CD4-positive, alpha-beta T cell treated with Interleukin-6 for 4 hours (primary cell): Measurements from ENCODE around the gene MAP7D1.

Experiments
- DNase-seq: peaks from one replicate; pipeline ENCODE4 v3.0.0-alpha.2; 2020; ENCODE audit warnings: mixed read lengths

Gene MAP7D1

GRCh38 chr1:36155408-36156328, at the start of gene MAP7D1:
Gene MAP7D1 (plus strand): TSS chr1:36156160. CDS start chr1:36156418, 258 bp downstream.
- DNase-seq = peak; percentile 90

DNA sequence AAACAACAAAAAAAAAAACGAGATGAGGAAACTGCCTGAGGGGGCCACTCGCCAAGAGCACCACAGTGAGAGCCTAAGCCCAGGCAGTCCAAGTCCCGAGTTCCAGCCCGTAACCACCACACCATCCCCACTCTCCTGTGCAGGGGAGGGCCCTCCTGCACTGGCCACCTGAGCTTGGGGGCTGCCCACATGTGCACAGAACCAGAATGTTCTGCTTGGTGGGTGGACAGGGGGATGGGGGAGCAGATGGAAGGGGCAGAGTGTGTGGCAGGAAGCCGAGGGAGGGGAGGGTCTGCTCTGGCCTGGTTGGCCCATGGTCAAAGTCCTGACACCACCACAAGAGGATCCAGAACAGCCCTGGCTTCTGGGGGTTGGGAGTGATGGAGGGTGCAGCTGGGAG, 49.7 kb upstream of the MAP7D1 start:
- no peak for DNase-seq

DNA sequence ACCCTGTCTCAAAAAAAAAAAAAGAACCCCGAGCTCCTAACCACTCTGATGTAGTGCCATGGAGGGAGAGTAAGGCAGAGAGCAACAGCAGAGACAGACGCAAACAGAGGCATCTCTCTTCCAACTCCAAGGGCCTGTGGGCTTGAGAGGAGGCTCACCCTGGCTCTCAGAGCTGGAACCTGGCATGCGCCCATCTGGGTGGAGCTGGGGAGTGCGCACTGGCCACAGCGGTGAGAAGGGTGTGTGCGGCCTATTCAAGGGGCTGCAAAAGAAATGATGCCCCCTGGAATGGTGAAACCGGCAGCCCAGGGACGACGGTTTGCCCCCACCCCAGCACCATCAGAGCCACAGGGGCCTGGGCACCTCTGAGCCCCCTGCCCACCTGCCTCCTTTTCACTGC, 48.6 kb upstream of the MAP7D1 start:
- DNase-seq = no peak

DNA sequence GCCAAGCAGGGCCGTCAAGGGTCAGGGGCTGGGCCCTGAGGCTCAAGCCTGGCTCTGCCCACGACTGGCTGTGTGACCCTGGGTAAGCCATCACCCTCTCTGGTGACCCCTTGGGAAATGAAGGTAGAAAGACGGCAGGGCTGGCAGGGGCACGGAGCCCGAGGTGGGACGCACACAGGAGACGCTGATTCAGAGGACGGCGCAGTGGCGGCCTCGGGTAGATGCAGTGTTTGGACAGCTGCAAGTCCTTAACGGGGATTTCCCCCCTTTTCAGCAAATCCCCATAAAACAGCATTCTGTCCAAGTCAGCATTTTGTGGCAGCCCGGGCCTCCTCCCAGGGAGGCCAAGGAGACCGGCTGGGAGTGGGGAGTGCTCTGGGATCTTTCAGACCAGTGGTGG, 47.6 kb upstream of the MAP7D1 start:
- DNase-seq = no peak

DNA sequence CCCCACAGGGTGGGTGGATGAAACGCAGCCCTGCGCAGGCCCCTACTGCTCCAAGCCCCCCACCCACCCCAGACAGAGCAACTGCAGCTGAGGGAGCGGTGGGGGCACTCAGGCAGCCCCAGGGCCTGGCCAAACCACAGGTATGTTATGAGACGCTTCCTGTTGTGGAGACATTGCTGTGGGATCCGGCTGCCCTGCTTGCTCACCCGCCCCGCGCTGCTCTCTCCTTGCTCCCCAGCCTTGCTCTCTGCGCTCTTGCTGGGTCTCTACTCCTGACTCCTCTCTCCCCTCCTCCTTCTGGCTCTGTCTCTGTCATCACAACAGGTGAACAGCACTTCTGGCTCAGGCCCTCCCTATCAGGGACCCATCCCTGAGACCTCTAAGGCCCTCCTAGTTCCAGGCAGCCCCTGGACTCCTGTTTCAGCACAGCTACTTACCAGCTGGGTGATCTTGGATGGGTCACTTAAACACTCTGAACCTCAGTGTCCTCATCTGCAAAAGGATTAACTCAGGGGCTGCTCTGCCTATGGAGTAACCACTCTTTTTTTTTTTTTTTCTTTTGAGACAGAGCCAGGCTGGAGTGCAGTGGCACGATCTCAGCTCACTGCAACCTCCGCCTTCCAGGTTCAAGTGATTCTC, 46.8 kb upstream of the MAP7D1 start:
- peak; percentile 71 for DNase-seq

- no peak for DNase-seq
Observed at GRCh38 chr1:36111151-36111550, 44.8 kb upstream of the MAP7D1 start.

GRCh38 chr1:36112823-36113222, 43.1 kb upstream of the MAP7D1 start:
- no peak for DNase-seq

DNA sequence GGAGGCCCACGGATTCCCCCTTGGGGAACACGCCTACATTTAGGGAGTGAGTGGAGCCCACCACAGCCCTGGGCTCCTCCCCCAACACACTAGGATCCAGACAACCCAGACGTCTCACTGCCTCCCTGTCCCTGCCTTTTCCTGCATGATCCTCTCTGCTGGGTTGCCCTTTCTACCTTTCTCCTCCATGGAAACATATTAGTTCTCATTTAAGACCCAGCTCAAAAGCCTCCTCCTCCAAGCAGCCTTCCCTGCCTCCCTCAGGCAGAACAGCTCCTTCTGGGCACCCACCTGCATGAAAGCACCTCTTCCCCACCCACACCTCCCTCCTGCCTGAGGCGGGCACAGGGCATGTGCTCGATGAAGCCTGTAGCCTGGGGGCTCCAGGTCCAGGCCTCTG, 41.6 kb upstream of the MAP7D1 start:
- DNase-seq = no peak

DNA sequence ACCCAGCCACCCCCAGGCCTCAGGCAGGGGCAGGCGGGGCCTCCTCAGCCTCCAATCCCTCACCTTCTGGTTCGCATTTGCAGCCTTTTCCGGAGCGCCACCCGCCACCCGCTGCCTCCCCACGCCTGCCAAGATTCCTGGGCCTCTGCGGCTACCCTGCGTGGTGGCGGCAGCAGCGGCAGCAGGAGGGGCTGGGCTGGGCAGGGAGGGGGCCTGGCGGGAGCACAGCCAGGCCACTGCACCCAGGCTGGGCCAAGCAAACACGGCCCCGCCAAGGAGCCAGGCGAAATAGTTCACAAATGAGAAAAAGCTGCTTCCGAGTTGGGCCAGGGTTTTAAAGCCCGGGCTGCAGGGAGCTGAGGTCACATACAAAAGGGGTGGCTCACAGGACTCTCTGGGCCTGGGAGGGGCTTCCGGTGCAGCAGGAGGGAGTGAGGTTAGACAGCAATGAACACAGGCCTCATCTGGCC, 40.7 kb upstream of the MAP7D1 start:
- no peak for DNase-seq

GRCh38 chr1:36115931-36116330, 40.0 kb upstream of the MAP7D1 start:
- DNase-seq = no peak

DNA sequence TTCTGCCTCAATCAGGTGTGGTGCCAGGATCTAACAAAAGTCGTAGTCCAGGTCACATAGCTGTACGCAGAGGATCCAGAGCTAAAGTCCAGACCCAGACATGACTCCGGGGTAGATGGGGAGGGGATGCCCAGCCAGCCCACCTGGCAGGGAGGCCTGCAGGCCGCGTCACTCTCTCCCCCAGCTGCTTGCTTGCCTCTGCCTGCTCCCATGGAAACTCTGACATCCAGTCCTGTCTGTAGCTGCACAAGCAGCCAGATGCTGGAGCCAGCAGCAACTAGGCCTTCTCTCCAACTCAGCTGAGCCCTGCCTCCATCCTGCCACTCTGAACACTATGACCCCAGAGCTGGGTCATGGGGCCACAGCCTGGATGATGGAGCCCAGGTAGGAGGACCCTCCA, 39.1 kb upstream of the MAP7D1 start:
- no peak for DNase-seq

DNA sequence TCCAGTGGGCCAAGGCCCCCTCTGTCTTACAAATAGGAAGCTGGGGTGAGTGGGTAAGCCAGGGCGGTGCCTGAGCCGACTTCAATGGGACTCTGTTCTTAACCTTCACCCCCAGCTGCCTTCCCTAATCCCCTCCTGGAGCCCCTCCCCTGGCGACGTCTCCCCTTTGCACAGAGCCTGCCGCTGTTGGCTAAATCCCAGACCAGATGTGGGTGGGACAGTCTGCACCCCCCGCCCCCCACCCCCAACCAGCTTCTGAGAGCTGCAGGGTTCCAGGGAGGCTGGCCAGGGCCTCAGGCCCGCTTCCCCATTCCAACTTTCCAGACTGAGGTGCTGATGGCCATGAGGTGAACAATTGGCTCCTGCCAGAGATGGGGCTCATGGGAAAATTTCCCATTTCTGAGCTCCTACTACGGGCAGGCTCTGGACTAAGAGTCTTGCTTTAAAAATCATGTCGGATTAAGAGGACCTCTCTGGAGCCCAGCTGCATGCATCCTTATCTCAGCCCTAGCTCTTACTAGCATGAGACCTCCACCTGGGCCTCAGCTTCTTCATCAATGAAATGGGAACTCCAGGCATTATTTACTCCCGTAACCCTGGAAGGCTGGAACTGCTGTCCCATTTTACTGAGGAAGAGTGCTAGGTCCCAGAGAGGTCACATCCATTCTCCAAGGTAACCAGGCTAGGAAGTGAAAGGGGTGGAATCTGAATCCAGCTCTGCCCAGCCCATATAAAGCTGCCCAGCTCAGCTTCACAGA, 37.3 kb upstream of the MAP7D1 start:
- no peak for DNase-seq

DNA sequence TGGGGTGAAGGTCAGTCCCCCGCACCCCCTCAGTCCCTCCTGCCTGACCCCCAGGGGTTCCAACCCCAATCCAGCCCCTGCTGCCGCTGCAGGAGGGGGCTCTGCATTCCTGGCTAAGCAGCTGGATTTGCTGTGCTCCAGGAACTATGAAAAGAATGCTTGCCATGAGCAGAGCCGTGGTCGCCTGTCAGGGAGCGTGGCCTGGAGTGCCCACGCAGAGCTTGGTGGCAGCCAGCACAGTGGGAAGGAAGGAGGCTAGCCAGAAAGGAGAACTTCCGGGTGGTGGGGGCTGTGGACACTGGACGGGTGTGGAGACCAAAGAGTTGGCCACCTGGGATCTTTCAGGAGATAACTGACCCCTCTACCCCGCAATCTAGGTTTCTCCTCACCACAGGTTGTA, 36.5 kb upstream of the MAP7D1 start:
- no peak for DNase-seq

DNA sequence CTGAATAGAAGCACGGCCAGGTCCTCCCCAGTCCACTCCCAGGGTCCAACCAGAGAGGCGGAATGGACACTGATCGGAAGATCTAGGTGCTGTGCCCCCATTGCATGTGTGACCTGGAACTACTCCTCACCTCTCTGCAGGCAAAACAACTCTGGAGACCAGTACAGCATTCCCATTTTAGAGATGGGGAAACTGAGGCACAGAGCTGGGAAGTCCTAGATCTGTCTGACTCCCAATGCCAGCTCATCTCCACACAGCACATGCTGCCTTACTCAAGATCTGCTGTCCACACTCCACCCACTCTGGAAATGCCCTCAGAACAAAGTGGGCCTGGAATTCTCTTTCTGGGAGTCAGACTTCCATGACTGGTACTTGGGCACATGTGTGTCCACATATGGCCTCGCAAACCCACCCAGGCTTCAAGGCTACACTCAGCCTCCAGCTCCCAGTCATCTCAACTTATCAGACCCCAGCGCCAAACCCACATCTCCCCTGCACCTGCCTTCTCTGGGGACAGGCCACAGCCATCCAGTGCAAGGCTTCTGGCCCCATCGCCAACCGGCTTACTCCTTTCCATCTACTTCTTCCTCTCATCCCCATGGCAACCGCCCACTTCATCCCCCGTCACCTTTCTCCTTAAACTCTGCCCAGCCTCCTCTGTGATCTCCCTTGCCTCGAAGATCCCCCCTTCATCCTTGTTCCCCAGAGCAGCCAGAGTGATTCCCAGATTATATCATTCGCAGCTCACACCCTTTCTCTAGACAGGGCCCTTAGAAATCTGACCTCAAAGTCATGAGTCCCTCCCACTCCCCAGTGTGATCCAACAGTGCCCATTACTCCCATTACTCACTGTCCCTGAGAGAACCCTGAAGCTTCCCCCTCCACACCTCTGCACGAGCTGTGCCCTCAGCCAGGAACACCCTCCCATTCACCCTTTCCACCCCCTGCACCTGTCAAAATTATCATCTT, 33.6 kb upstream of the MAP7D1 start:
- DNase-seq = no peak

- DNase-seq = no peak
Observed at GRCh38 chr1:36123356-36123755, 32.6 kb upstream of the MAP7D1 start.

DNA sequence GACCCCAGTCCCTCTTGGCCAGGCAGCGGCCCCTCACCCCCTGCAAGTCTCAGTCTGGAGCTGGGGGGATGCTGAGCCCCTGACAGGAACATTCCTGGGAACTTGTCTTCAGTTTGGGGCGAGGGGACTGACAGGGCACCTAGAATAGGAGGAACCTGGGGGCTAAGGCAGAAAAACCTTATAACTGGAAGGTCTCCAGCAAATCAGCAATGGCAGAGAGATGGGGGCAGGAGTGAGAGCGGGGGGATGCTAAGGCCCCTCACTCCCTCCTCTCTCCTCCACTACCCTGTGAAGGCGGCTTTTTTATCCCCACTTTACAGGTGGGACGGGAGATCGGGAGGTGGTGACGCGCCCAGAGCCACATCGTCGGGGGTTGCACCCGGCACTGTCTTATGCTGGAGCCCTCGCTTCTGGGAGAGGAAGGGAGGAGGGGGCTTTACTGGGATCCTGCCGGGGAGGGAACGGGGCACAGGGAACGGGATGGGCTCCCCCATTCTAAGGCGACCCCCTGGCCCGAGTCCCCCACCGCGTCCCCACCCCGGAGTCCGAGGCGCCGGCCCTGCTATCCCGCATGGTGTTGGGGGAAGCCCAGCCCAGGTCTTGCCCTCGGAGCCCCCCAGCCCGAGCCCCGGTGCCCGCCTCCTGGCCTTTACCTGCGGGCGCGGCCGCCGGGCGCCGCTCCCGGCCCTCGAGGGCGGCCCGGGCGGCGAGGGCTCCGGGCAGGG, 31.4 kb upstream of the MAP7D1 start:
- DNase-seq = no peak

GRCh38 chr1:36125129-36125991, 30.6 kb upstream of the MAP7D1 start, which contains the start of gene COL8A2:
Gene COL8A2 (minus strand): TSS chr1:36125222. CDS start chr1:36100242, 24,980 bp downstream.
- no peak for DNase-seq

- DNase-seq = no peak
Observed at GRCh38 chr1:36126005-36126716, 29.8 kb upstream of the MAP7D1 start.

DNA sequence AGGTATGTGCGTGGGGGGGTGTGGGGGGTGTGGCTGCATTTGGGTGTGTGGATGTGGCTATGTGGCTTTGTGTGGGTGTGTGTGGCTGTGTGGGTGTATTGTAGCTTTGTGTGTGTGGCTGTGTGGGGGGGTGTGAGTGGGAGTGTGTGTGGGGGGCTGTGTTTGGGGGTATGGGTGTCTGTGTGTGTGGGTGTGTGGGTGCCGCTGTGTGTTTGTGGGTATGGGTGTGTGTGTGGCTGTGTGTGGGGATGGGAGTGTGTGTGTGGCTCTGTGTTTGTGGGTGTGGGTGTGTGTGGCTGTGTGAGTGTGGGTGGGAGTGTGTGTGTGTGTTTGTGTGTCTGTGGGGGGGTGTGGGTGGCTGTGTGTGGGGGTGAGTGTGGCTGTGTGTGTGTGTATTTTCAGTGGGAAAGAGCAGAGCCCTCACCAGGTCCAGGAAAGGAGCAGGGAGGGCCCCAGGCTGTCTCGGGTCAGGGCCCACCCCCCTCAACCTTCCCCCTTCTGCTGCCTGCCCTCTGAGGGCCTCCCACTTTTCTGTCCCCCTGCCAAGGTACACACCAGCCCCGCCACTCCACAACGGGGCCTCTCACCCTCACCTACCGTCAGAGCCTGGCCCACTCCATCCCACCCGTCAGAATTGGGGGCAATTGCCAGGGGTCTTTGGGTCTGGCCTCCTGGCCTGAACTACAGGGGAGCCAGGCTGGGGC, 29.0 kb upstream of the MAP7D1 start:
- no peak for DNase-seq
